ENCODE measurements around the gene DSE.

DNA sequence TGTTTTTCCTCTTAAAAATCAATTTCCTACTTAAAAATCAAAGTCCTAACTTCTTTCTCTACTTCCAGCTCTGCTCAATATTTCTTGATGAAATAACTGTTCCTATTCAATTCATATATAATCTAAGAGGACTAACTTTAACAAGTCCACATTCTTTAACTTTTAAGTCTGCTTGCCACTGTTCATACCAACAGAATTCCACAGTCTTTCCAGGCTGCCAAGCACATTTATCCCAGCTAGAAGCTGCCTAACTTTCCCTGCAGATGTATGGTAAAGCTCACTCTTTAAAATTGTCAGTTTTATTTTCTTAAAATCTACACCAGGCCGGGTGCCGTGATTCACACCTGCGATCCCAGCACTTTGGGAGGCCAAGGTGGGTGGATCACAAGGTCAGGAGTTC lies 102.0 kb downstream of the DSE start:
- TF ChIP-seq SIN3A (IDR thresholded peaks at IDR 0.05; ENCODE audit: borderline replicate concordance, insufficient read depth, low read length) (no peak), TAF1 (IDR thresholded peaks at IDR 0.05; ENCODE audit: borderline replicate concordance, insufficient read depth, low read length) (no peak), POLR2AphosphoS5 (IDR thresholded peaks at IDR 0.05; ENCODE audit: low read depth, low read length) (no peak)
- TF ChIP-seq, protein P1, sequence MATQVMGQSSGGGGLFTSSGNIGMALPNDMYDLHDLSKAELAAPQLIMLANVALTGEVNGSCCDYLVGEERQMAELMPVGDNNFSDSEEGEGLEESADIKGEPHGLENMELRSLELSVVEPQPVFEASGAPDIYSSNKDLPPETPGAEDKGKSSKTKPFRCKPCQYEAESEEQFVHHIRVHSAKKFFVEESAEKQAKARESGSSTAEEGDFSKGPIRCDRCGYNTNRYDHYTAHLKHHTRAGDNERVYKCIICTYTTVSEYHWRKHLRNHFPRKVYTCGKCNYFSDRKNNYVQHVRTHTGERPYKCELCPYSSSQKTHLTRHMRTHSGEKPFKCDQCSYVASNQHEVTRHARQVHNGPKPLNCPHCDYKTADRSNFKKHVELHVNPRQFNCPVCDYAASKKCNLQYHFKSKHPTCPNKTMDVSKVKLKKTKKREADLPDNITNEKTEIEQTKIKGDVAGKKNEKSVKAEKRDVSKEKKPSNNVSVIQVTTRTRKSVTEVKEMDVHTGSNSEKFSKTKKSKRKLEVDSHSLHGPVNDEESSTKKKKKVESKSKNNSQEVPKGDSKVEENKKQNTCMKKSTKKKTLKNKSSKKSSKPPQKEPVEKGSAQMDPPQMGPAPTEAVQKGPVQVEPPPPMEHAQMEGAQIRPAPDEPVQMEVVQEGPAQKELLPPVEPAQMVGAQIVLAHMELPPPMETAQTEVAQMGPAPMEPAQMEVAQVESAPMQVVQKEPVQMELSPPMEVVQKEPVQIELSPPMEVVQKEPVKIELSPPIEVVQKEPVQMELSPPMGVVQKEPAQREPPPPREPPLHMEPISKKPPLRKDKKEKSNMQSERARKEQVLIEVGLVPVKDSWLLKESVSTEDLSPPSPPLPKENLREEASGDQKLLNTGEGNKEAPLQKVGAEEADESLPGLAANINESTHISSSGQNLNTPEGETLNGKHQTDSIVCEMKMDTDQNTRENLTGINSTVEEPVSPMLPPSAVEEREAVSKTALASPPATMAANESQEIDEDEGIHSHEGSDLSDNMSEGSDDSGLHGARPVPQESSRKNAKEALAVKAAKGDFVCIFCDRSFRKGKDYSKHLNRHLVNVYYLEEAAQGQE (IDR thresholded peaks at IDR 0.05; ENCODE audit: insufficient read depth in 1 of 2, low read depth in 2 of 2, low read length in 2 of 2): no peak
